ENCODE results near the gene ATG4B. TPM values are rescaled to one million over a fixed set of nuclear protein-coding genes. Genes with fewer than 3 reads are reported as not detected.
"Not testable (repeated sequence)": the region's sequence is repeated elsewhere in the genome, so short reads cannot be mapped to it uniquely, and the experiment has no call there.

Gene ATG4B
- total RNA-seq: 62.7 TPM
- long read RNA-seq, transcript ATG4B-205 (13 exons, 2,878 nt): major isoform, 32 of 106 reads
- long read RNA-seq, partial matches to known transcripts: 30 of 106 reads
- long read RNA-seq, other reads (novel, unspliced or antisense): 38 of 106 reads

- peak within 1 kb of the TSS; percentile 84 for H3K4me3 ChIP-seq
- TF ChIP-seq, protein P1, sequence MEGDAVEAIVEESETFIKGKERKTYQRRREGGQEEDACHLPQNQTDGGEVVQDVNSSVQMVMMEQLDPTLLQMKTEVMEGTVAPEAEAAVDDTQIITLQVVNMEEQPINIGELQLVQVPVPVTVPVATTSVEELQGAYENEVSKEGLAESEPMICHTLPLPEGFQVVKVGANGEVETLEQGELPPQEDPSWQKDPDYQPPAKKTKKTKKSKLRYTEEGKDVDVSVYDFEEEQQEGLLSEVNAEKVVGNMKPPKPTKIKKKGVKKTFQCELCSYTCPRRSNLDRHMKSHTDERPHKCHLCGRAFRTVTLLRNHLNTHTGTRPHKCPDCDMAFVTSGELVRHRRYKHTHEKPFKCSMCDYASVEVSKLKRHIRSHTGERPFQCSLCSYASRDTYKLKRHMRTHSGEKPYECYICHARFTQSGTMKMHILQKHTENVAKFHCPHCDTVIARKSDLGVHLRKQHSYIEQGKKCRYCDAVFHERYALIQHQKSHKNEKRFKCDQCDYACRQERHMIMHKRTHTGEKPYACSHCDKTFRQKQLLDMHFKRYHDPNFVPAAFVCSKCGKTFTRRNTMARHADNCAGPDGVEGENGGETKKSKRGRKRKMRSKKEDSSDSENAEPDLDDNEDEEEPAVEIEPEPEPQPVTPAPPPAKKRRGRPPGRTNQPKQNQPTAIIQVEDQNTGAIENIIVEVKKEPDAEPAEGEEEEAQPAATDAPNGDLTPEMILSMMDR (IDR thresholded peaks at IDR 0.05): no peak
- DNase-seq (peak; percentile 92), ATAC-seq (peak; percentile 93 to 95)
- peak within 1 kb of the TSS; percentile 99 for H3K27ac ChIP-seq
- peaks cover 26% of the 10 kb centered on the region for H3K36me3 ChIP-seq
- no peaks in the 10 kb centered on the region for H3K9me3 ChIP-seq
- H3K4me1 ChIP-seq: peaks cover 56% of the 10 kb centered on the region
- H3K27me3 ChIP-seq (ENCODE audit: low read depth): no peaks in the 10 kb centered on the region
- intact Hi-C loops (cut with DNase I): no loop called here
Measured at GRCh38 chr2:241637018-241637794, at the start of gene ATG4B, which contains the start of gene THAP4. ATG4B (plus strand) TSS chr2:241637693; CDS start chr2:241637715, 22 bp downstream. THAP4 (minus strand) TSS chr2:241637158; CDS start chr2:241637017, 141 bp downstream.

GRCh38 chr2:241589863-241590262, 47.6 kb upstream of the ATG4B start:
- H3K4me1 ChIP-seq; H3K27me3 ChIP-seq (ENCODE audit: low read depth); H3K27ac ChIP-seq; ATAC-seq; intact Hi-C loops (cut with DNase I); DNase-seq; H3K4me3 ChIP-seq: not testable (repeated sequence)
- H3K9me3 ChIP-seq: peaks cover 23% of the 10 kb centered on the region
- H3K36me3 ChIP-seq: peaks cover 33% of the 10 kb centered on the region

DNA sequence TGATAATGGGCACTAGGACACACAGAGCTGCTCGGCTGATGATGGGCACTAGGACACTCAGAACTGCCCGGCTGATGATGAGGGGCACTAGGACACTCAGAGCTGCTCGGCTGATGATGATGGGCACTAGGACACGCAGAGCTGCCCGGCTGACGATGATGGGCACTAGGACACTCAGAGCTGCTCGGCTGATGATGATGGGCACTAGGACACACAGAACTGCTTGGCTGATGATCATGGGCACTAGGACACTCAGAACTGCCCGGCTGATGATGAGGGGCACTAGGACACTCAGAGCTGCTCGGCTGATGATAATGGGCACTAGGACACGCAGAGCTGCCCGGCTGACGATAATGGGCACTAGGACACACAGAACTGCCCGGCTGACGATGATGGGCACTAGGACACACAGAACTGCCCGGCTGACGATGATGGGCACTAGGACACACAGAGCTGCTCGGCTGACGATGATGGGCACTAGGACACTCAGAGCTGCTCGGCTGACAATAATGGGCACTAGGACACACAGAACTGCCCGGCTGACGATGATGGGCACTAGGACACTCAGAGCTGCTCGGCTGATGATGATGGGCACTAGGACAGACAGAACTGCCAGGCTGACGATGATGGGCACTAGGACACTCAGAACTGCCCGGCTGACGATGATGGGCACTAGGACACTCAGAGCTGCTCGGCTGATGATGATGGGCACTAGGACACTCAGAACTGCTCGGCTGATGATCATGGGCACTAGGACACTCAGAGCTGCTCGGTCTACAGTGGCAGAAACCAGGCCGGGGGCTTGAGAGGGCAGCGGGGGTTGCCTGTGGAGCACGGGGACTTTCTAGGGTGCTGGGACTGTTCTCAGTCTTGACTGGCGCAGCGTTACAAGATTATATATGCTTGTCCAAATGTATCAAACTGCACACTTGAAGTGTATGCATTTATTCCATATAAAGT, 46.7 kb upstream of the ATG4B start:
- peaks cover 19% of the 10 kb centered on the region for H3K9me3 ChIP-seq
- H3K36me3 ChIP-seq: peaks cover 37% of the 10 kb centered on the region
- not testable (repeated sequence) for ATAC-seq

DNA sequence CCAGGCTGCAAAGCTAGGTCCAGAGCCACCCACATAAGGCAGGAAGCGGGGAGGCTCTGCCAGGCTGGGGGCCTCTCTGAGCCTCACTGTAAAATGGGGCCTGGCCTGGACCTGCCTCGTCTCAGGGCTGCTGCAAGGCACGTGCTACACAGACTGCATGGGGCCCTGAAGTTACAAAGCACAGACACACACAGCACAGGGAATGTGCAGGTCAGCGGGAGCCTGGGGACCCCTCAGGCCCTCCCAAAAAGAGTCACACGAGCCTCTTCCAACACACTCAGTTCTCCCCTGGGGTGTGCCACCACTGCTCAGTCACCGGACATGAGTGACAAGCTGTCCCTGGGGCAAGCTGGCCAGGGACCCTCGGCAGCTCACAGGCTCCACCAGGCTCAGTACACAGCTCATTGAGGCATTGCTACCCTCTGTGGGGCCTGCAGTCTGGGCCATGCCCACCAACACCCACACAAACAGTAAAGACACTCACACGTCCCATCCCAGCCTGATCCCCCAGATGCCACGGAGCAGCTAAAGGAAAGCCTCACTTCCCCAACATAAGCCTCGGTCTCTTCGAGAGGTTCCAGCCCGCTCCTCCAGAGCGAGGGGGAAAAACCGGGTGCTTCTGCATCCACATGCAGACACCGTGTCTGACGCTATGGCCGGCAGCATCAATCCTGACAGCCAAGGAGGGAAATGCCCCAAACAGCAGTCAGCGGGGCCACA, 45.2 kb upstream of the ATG4B start:
- H3K36me3 ChIP-seq: peaks cover 49% of the 10 kb centered on the region
- H3K9me3 ChIP-seq: peaks cover 4% of the 10 kb centered on the region
- TF ChIP-seq, protein P1 (IDR thresholded peaks at IDR 0.05): no peak
- no peak for DNase-seq
- H3K27ac ChIP-seq: no peak overlapping the region
- ATAC-seq: peak; percentile 11 to 23
- no peaks in the 10 kb centered on the region for H3K27me3 ChIP-seq (ENCODE audit: low read depth)
- no peaks in the 10 kb centered on the region for H3K4me1 ChIP-seq
- intact Hi-C loops (cut with DNase I): no loop called here
- no peak overlapping the region for H3K4me3 ChIP-seq

More for the DNA sequence above, 46.7 kb upstream of the ATG4B start:
- H3K4me3 ChIP-seq; intact Hi-C loops (cut with DNase I); H3K27me3 ChIP-seq (ENCODE audit: low read depth); DNase-seq; H3K27ac ChIP-seq; H3K4me1 ChIP-seq: not testable (repeated sequence)

GRCh38 chr2:241593271-241593670, 44.2 kb upstream of the ATG4B start:
- DNase-seq: no peak
- H3K36me3 ChIP-seq: peaks cover 59% of the 10 kb centered on the region
- H3K9me3 ChIP-seq: no peaks in the 10 kb centered on the region
- intact Hi-C loops (cut with DNase I): no loop called here
- no peaks in the 10 kb centered on the region for H3K27me3 ChIP-seq (ENCODE audit: low read depth)
- TF ChIP-seq, protein P1 (IDR thresholded peaks at IDR 0.05): no peak
- H3K4me3 ChIP-seq: no peak overlapping the region
- H3K4me1 ChIP-seq: no peaks in the 10 kb centered on the region
- no peak for ATAC-seq
- H3K27ac ChIP-seq: no peak overlapping the region

Data from lower lobe of right lung (tissue), 2 donors.